ENCODE results near the gene SEC24D.

DNA sequence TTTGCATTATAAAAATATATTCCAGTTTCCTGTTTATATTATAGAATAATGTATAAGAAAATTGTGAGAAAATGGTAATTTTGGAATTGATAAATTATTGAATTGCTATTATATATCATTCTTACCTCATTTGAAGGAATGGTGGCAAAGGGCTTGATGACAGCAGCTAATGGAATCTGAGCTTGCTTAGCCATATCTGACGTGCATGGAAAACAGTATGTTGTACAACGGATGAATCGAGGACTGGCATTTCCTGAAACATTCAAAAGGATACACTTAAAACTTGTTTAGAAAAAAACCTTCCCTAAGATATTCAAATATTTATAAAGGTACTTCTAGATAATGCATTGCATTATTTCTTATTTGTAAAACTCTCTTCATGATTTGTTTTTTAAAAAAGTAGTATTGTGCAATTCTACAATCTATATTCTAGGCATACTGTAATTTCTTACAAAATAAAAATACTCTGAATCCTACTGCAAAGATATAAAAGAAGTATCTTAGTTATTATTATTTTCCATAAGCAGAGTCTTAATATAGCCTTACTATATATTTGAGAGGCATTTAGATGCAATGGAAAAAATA lies 38.3 kb downstream of the SEC24D start:
- TF ChIP-seq ZNF670 (tag by site-specific recombination; IDR thresholded peaks at IDR 0.05; ENCODE audit: low read depth), result no peak
- TF ChIP-seq, protein P1, sequence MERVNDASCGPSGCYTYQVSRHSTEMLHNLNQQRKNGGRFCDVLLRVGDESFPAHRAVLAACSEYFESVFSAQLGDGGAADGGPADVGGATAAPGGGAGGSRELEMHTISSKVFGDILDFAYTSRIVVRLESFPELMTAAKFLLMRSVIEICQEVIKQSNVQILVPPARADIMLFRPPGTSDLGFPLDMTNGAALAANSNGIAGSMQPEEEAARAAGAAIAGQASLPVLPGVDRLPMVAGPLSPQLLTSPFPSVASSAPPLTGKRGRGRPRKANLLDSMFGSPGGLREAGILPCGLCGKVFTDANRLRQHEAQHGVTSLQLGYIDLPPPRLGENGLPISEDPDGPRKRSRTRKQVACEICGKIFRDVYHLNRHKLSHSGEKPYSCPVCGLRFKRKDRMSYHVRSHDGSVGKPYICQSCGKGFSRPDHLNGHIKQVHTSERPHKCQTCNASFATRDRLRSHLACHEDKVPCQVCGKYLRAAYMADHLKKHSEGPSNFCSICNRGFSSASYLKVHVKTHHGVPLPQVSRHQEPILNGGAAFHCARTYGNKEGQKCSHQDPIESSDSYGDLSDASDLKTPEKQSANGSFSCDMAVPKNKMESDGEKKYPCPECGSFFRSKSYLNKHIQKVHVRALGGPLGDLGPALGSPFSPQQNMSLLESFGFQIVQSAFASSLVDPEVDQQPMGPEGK (tag by site-specific recombination; IDR thresholded peaks at IDR 0.05), result no peak
- TF ChIP-seq, protein P2, sequence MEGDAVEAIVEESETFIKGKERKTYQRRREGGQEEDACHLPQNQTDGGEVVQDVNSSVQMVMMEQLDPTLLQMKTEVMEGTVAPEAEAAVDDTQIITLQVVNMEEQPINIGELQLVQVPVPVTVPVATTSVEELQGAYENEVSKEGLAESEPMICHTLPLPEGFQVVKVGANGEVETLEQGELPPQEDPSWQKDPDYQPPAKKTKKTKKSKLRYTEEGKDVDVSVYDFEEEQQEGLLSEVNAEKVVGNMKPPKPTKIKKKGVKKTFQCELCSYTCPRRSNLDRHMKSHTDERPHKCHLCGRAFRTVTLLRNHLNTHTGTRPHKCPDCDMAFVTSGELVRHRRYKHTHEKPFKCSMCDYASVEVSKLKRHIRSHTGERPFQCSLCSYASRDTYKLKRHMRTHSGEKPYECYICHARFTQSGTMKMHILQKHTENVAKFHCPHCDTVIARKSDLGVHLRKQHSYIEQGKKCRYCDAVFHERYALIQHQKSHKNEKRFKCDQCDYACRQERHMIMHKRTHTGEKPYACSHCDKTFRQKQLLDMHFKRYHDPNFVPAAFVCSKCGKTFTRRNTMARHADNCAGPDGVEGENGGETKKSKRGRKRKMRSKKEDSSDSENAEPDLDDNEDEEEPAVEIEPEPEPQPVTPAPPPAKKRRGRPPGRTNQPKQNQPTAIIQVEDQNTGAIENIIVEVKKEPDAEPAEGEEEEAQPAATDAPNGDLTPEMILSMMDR (tag by site-specific recombination; IDR thresholded peaks at IDR 0.05), result no peak
- TF ChIP-seq ZNF510 (tag by site-specific recombination; IDR thresholded peaks at IDR 0.05; ENCODE audit: insufficient replicate concordance), result no peak
- no peak for TF ChIP-seq ZFP41 (tag by site-specific recombination; IDR thresholded peaks at IDR 0.05; ENCODE audit: borderline replicate concordance)
- no peak for TF ChIP-seq TCF7L2 (IDR thresholded peaks at IDR 0.05; ENCODE audit: borderline replicate concordance, low read depth, low read length)
- no peak for TF ChIP-seq SETDB1 (IDR thresholded peaks at IDR 0.05; ENCODE audit: insufficient read length, low read length)

Measured in HEK293 (cell line).